NCI-H187 treated with DMSO at 0.1 percent for 48 hours (cell line): ENCODE results near the gene TMC8.
A peak's percentile ranks its signal among the peaks of the same experiment; 100 is the strongest.
"Not testable (repeated sequence)": the region's sequence is repeated elsewhere in the genome, so short reads cannot be mapped to it uniquely, and the experiment has no call there.

ENCODE experiments used
- DNase-seq: peaks from one replicate; lab custom pipeline; 2025; lab: John Stamatoyannopoulos, UW

TMC8 gene

GRCh38 chr17:78135858-78136500 lies 5.4 kb downstream of the TMC8 start:
- DNase-seq: no peak

GRCh38 chr17:78137392-78138203 lies 7.0 kb downstream of the TMC8 start:
- DNase-seq: no peak

GRCh38 chr17:78138204-78139060 lies 7.9 kb downstream of the TMC8 start:
- no peak for DNase-seq

GRCh38 chr17:78139861-78140168 lies 9.2 kb downstream of the TMC8 start:
- DNase-seq: not testable (repeated sequence)

- peak; percentile 64 for DNase-seq
Observed at GRCh38 chr17:78140169-78141051, 9.8 kb downstream of the TMC8 start.

- no peak for DNase-seq
Observed at GRCh38 chr17:78141437-78142118, 11.0 kb downstream of the TMC8 start.

- DNase-seq: no peak
Observed at GRCh38 chr17:78142119-78142861, 11.7 kb downstream of the TMC8 start.

- DNase-seq: no peak
Observed at GRCh38 chr17:78143214-78144146, 12.9 kb downstream of the TMC8 start.

- DNase-seq: no peak
Observed at GRCh38 chr17:78144147-78144719, 13.7 kb downstream of the TMC8 start.

GRCh38 chr17:78144736-78145641 lies 14.4 kb downstream of the TMC8 start:
- no peak for DNase-seq

GRCh38 chr17:78146471-78146869 lies 15.9 kb downstream of the TMC8 start:
- no peak for DNase-seq

GRCh38 chr17:78146881-78147280 lies 16.3 kb downstream of the TMC8 start:
- DNase-seq: no peak

GRCh38 chr17:78147315-78147998 lies 16.9 kb downstream of the TMC8 start:
- DNase-seq: no peak

- no peak for DNase-seq
Observed at GRCh38 chr17:78148286-78149016, 17.9 kb downstream of the TMC8 start.

GRCh38 chr17:78151514-78152008 lies 21.0 kb downstream of the TMC8 start:
- no peak for DNase-seq
